HG03175 (cell line): ENCODE results near the gene DCAF11.

Experiments
- ATAC-seq: cut with Tn5 transposase; IDR thresholded peaks from one replicate; pipeline ENCODE4 v1.9.1; 2021; ENCODE audit warnings: mild to moderate bottlenecking, moderate library complexity; ENCODE audit not compliant: unreplicated experiment

DCAF11 gene

DNA sequence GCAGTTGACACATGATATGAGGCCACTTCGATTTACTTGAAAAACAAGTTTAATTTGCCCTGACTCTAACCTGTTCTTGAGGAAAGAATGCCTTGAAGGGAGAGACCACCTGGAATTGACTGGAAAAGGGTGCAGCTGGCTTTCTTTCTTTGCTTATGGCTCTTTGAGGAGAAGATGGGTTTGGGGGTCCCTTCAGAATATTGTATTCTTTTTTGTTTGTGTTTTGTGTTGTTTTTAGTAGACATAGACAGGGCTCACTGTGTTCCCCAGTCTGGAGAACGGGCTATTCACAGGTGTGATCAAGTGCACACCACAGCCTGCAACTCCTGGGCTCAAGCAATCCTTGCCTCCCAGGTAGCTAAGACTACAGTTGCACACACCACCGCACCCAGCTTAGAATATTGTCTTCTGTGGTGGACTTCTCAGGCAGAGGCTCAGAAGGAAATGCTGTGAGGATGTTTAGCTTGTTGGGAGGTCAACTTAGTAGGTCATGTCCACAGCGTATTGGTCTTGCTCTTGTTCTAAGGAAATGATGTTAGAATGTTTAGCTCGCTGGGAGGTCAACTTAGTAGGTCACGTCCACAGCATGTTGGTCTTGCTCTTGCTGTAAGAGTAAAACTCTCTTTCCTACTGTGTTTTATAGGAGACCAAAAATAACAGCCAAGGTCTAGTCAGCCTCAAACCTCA lies 1.7 kb downstream of the DCAF11 start:
- no peak for ATAC-seq

DNA sequence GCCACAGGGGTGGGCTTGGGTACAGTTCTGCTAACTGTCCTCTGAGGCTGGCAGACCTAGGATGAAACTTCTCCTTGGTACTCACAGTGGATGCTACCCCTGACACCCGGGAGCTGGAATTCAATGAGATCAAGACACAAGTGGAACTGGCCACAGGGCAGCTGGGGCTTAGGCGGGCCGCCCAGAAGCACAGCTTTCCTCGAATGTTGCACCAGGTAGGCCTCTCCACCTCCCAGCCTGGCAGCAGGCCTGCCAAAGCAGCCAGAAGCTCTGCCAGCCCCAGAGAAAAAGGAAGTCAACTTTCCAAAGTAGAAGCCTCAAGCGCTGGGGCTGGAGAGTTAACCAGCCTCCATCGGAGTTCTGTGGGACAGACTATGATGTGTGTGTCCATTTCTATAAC lies 2.6 kb downstream of the DCAF11 start:
- ATAC-seq, result no peak

DNA sequence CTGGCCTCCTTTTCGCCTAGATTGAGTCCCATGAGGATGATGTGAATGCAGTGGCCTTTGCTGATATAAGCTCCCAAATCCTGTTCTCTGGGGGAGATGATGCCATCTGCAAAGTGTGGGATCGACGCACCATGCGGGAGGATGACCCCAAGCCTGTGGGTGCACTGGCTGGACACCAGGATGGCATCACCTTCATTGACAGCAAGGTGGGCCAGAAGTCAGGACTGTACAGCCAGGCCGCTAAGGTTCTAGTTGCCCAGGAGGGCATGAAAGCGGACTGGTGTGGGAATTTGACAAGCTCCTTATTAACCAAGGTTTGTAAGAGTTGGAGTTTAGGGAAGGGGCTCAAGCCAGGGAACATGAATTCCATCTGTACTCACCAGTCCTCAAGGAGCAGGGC lies 5.1 kb downstream of the DCAF11 start:
- no peak for ATAC-seq

DNA sequence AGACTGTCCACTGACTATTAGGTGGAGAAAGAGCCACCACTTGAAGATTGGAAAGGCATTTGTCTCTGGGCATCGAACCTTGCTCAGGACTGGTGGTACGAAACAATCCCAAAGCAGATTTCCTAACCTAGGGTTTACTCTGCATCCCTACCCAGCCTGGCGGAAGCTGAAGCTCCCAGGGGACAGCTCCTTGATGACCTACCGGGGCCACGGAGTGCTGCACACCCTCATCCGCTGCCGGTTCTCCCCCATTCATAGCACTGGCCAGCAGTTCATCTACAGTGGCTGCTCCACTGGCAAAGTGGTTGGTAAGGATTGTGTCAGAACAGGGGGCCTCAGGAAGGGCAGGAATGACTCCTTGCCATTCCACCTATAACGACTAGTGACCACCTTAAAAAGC lies 6.6 kb downstream of the DCAF11 start:
- no peak for ATAC-seq

DNA sequence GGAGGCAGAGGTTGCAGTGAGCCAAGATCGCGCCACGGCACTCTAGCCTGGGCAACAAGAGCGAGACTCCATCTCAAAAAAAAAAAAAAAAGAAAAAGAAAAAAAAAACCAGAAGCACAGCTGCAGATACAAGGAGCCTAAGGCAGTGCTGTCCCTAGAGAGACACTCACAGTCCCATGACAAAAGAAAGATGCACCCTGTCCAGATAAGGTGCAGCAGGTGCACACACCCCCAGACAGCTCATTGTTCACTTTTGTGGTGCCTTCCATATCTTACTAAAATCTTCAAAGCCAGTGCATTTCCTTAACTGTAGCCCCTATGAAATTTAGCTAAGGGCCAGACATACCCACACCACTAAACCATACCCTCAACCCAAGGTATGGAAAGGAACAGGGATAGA lies 7.8 kb downstream of the DCAF11 start:
- no peak for ATAC-seq

DNA sequence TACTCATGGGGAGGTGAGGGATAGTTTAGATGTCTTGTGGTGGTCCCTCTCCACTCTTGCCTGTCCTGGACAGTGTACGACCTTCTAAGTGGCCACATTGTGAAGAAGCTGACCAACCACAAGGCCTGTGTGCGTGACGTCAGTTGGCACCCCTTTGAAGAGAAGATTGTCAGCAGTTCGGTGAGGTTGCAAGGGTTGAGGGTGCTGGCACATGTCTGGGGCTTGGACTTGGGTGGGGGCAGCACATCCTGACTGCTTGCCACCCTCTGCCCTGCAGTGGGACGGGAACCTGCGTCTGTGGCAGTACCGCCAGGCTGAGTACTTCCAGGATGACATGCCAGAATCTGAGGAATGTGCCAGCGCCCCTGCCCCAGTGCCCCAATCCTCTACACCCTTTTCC lies 8.3 kb downstream of the DCAF11 start:
- ATAC-seq, result no peak

DNA sequence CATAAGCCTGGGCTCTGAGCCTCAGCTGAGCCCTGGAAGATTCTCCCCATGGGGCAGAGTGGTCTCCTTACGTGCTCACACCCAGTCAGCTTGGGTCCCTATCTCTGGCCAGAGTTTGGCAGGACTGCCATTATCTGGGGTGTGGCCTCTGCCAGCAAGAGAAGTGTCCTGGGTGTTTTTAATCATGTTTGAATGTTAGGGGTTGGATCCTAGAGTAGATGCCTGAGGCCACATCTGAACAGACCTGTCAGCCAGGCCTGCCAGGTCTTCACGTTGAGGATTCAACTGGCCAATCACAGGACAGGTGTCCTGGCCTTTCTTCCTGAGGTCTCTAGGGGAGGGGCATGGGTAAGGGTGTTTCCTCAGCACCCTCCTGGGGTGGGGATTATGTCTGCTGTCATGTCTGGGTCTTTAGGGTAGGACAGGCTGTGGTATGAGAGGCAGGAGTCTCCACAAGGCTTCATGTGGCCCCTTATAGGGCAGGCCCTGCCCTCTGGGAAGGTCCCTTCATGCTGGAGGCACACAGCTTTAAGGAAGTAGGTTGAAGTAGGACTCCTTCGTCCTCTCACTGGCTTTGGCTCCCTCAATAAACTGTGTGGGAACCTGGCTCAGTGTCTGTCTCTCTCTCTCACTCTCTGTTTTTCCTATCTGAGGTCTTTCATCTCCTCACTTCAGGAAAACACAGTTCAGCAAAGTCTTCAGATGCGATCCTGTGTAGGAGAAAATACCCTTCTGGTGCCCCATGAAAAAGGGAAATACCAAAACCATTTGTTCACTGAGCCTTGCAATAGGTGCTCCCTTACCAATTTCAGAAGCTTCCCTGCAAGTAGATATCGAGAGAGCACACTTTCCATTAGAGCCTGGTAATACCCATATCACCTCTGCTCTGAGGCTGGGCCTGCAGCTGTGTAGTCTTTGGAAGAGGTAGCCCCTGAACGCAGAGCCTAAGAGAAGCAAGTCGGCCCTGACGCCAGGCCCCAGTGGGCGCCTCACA lies 9.1 kb downstream of the DCAF11 start:
- ATAC-seq, result peak; percentile 53

DNA sequence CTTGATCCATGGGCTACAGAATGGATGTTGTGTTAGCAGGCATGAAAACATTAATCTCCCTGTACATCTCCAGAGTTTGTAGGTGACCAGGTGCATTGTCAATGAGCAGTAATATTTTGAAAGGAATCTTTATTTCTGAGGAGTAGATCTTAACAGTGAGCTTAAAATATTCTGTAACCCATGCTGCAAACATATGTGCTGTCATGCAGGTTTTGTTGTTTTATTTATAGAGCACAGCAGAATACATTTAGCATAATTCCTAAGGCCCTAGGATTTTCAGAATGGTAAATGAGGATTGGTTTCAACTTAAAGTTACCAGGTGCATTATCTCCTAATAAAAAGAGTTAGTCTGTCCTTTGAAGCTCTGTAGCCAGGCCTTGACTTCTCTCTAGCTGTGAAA lies 12.4 kb downstream of the DCAF11 start:
- no peak for ATAC-seq

DNA sequence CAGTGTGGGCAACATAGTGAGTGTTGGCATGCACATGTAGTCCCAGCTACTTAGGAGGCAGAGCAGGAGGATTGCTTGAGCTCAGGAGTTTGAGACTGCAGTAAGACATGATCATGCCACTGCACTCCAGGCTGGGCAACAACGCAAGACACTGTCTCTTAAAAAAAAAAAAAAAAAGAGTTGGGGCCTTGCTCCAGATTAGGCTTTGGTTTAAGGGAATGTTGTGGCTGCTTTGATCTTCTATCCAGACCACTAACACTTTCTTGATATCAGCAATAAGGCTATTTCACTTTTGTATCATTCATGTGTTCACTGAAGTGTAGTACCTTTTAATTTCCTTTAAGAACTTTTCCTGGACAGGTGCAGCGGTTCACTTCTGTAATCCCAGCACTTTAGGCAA lies 13.1 kb downstream of the DCAF11 start:
- no peak for ATAC-seq

DNA sequence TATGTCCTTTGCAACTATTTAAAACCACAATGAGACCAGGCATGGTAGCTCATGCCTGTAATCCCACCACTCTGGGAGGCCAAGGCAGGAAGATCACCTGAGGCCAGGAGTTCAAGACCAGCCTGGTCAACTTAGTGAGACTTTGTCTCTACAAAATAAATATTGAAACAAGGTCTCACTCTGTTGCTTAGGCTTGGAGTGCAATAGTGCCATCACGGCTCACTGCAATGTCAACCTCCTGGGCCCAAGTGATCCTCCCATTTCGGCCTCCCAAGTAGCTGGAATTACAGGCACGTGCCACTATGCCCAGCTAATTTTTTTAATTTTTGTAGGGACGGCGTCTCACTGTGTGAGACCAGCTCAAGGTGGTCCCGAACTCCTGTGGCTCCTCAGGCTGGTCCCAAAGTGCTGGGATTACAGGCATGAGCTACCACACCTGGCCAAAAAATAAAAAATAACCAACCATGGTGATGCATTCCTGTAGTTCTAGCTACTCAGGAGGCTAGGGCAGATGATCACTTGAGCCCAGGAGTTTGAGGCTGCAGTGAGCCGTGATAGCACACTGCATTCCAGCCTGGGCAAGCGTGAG lies 14.9 kb downstream of the DCAF11 start:
- no peak for ATAC-seq

DNA sequence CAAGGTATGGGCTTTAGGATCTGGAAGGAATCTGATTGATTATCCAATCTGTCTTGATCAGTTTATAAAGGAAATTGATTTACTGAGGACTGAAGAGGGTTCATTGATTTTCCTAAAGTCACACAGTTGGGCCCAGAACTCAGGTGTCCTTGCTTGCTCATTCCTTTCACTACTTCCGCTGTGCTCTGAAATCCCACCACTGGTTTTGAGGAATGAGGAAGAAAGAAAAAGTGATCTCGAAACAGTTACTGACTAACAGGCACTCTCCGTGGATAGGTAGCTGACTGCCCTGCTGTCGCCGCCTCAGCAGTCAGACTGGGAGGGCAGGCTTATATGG lies 15.8 kb downstream of the DCAF11 start, which contains the start of gene FITM1:
TSS of gene FITM1 (plus strand) at position 280 of the 337 bp plus-strand sequence. CDS start 905 bp downstream, outside the sequence.
- no peak for ATAC-seq

DNA sequence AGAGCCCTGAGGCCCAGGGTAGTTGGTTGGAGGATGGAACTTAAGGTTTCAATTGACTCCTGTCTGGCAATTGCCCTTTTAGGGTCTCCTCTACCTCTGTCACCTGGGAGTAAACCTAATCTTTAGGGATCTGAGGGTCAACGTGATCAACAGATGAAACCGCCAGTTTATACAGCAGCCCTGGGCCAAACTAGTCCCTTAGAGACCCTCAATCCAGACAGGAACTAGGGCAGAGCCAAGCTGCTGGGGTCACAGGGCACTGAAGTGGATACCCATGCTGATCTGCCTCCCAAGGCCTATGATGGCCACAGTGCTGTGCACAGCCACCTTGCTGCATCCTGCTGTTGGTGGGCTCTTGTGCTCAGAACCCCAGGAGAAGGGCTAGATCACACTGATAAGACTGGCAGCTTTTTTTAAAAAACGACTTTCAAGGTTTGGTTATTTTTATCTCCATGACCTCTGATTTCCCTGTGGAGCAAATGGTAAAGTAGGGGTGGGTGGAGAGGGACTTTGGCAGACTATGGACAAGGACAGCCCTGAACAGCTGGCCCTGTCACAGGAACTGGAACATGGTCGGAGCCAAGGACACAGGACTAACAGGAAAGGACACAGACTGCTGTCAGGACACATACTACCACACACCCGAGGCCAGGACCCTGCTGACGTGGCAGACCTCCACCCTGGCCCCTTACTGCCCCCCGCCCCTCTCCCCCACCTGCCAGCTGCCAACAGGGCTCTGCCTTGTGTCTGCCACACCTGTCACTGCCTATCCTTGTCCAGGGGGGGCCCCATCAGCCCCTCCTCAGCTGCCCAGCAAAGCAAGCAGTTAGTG lies 16.4 kb downstream of the DCAF11 start:
- no peak for ATAC-seq

DNA sequence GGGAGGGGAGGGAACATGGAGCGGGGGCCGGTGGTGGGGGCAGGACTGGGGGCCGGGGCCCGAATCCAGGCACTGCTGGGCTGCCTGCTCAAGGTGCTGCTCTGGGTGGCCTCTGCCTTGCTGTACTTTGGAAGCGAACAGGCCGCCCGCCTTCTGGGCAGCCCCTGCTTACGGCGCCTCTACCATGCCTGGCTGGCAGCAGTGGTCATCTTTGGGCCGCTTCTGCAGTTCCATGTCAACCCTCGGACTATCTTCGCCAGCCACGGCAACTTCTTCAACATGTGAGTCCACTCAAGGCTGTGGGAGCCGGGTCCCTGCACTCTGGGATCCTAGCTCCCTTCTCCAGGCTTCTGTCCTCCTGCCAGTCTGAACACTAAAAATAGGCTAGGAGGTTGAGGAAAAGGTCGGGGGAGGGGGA lies 17.0 kb downstream of the DCAF11 start:
- no peak for ATAC-seq

DNA sequence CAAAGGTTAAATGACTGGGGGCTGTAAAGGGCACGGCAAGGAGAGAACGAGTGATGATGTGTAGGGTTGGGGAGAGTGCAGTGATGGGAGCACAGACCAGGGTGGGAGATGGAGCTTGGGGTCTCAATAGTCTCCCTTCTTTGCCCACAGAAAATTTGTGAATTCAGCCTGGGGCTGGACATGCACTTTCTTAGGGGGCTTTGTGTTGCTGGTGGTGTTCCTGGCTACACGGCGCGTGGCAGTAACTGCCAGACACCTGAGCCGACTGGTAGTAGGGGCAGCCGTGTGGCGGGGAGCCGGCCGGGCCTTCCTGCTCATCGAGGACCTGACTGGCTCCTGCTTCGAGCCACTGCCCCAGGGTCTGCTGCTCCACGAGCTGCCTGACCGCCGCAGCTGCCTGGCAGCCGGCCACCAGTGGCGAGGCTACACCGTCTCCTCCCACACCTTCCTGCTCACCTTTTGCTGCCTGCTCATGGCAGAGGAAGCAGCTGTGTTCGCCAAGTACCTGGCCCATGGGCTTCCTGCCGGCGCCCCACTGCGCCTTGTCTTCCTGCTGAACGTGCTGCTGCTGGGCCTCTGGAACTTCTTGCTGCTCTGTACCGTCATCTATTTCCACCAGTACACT lies 17.6 kb downstream of the DCAF11 start:
- ATAC-seq, result no peak

DNA sequence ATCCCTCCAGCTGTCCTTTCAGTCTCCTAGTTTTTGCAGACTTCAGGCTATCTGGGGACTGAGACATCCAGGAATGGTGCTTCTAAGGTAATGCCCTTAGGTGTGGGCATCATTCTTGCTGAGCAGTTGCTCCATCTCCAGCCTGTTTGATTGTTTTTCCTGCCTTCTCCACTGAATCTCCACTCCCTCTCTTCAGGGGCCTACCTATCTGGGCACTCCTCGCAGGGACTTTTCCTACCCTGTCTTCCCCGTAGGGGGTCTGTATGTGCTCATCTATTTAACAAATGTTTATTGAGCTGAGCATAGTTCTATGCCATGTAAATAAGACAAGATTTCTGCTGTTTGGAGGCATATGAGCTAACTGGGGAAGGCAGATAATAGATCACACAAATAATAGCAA lies 18.4 kb downstream of the DCAF11 start:
- ATAC-seq, result no peak

DNA sequence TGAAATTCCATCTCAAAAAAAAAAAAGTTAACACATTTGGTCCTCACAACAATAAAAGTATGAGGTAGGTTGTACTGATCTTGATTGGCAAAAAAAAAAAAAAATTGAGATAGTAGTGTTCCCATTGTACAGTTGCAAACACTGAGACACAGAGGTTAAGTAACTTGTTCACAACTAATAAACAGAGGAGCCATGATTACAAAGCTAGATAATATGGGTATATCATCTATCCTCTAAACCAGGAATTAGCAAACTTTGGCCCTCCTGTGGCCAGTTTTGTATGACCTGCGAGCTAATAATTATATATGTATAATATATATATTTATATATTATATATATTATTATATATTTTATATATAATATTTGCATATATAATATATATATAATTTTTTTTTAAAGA lies 19.2 kb downstream of the DCAF11 start:
- ATAC-seq, result no peak

DNA sequence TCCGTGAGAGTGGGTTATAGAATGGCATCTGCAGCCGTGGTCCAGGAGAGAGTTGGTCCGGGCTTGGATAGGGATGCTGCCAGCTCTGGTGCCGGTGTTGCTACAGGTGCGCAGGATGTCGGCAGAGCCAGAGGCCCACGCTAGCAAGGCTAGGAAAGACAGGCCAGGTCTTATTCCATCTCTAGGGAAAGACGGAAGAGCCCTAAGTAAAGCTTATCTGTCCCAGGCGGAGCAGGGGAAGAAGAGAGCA lies 20.9 kb downstream of the DCAF11 start:
- no peak for ATAC-seq

DNA sequence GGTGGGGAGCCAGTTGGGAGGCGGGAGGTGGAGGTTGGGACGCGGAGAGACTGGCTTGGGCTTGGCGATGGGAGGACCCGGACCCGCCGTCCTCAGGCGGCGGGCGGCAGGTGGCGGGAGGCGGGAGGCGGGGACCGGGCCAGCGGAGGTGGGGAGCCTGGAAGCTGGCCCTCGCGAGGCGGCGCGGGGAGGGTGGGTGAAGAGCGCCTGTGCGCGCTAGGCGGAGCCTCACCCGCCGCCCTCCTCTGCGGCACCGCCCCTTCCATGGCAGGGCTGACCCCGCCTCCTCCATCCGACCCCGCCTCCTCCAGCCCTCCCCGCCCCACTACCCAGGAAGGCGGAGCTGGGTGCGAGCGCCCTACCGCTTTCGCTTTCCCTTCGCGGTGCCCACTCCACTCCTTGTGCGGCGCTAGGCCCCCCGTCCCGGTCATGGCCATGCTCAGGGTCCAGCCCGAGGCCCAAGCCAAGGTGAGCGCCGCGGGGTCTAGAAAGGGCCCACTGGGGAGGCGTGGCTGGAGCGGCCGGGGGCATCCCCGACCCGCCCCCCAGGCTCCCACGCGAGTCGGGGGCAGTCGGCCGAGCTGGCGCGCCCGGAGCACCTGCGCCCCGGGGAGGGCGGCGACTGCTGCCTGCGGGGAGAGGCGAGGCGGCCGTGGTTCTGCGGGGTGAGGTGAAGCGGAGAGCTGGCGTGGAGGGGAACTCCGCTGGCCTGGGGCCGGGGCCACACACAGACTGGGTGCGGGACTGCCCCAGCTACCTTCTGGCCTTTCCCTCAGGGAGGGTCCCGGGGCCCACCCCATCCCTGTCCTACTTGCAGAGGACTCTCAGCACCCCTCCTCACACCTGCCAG lies 21.5 kb downstream of the DCAF11 start, which contains the start of gene PSME1:
TSS of gene PSME1 (plus strand) at position 361 of the 850 bp plus-strand sequence. CDS start at position 430, 69 bp downstream.
- peak; percentile 92 for ATAC-seq

DNA sequence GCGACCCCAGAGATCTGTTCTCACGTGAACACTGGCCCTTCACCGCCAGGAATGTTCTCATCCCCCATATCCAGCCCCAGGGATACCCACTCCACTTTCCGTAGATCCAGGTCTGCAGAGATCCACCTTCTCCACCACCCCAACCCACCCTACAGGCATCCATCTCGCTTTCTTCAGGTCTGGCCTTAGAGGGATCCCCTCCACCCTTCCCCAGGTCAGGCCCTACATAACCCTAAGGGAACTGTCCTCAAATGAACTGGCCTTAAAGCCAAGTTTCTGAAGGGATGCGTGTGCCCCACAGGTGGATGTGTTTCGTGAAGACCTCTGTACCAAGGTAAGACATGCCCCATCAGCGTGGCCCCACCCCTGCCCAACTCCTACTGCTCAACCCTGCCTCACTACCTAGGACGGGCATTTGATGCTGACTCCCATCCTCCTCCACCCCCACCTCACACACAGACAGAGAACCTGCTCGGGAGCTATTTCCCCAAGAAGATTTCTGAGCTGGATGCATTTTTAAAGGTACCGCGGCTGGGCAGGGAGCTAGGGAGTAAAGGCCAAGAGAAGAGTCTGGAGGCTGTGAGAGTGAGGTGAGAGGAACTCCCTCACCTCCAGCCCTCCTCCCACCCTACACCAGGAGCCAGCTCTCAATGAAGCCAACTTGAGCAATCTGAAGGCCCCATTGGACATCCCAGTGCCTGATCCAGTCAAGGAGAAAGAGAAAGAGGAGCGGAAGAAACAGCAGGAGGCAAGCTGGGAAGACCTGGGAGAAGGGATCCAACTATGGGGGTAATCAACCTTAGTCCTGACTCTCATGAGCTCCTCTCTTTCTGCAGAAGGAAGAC lies 22.3 kb downstream of the DCAF11 start:
- no peak for ATAC-seq
